ENCODE measurements around the gene SDHB.

SDHB gene

GRCh38 chr1:16986560-16986959 is 67.3 kb downstream of the SDHB start:
- no peaks in the 10 kb centered on the region for H3K9me3 Mint-ChIP-seq
- peaks cover 8 to 15% of the 10 kb centered on the region in 2 donors for H3K27me3 Mint-ChIP-seq
- peaks cover 19 to 37% of the 10 kb centered on the region in 2 donors for H3K36me3 Mint-ChIP-seq
- H3K27ac Mint-ChIP-seq: no peak overlapping the region
- peaks cover 0 to under 1% of the 10 kb centered on the region in 2 donors for H3K4me1 Mint-ChIP-seq
- DNase-seq (no peak), ATAC-seq (replicated peaks) (no peak)
- H3K4me3 Mint-ChIP-seq: no peak overlapping the region

- H3K36me3 Mint-ChIP-seq: peaks cover 18 to 37% of the 10 kb centered on the region in 2 donors
- no peak overlapping the region for H3K27ac Mint-ChIP-seq
- ATAC-seq (replicated peaks) (no peak), DNase-seq (no peak)
- peaks cover 3 to 5% of the 10 kb centered on the region in 2 donors for H3K4me1 Mint-ChIP-seq
- H3K9me3 Mint-ChIP-seq: no peaks in the 10 kb centered on the region
- H3K4me3 Mint-ChIP-seq: no peak overlapping the region
- H3K27me3 Mint-ChIP-seq: peaks cover 12 to 19% of the 10 kb centered on the region in 2 donors
Measured at GRCh38 chr1:16986113-16986512, 67.7 kb downstream of the SDHB start.

DNA sequence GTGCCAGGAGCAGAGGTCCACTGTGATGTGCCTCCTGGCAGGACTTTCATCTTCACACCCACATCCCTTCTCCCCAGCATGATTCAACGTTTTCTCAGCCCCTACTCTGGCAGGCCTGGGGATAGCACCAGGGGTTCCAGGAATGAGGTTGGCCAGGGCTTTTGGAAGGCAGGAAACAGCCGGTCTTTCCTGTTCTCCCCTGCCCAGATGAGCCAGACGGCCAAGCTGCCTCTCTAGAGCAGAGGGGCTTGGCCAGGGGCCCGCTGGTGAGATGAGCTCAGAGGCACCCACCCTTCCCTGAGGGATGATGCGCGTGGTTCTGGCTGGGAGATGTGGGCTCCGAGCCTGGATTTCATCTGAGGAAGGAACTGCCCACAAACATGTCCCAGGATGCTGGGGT is 69.1 kb downstream of the SDHB start:
- peaks cover 14 to 33% of the 10 kb centered on the region in 2 donors for H3K36me3 Mint-ChIP-seq
- ATAC-seq (replicated peaks) (no peak), DNase-seq (no peak)
- H3K27ac Mint-ChIP-seq: no peak overlapping the region
- no peak overlapping the region for H3K4me3 Mint-ChIP-seq
- H3K27me3 Mint-ChIP-seq: peaks cover 25 to 26% of the 10 kb centered on the region in 2 donors
- H3K9me3 Mint-ChIP-seq: no peaks in the 10 kb centered on the region
- peaks cover 8 to 15% of the 10 kb centered on the region in 2 donors for H3K4me1 Mint-ChIP-seq

GRCh38 chr1:16983649-16984048 is 70.2 kb downstream of the SDHB start:
- ATAC-seq (replicated peaks) (no peak), DNase-seq (no peak)
- Mint-ChIP-seq H3K4me3 (no peak overlapping the region), H3K27ac (no peak overlapping the region), H3K9me3 (no peaks in the 10 kb centered on the region), H3K36me3 (peaks cover 9 to 27% of the 10 kb centered on the region in 2 donors), H3K4me1 (peaks cover 8 to 19% of the 10 kb centered on the region in 2 donors), H3K27me3 (peaks cover 30 to 35% of the 10 kb centered on the region in 2 donors)

DNA sequence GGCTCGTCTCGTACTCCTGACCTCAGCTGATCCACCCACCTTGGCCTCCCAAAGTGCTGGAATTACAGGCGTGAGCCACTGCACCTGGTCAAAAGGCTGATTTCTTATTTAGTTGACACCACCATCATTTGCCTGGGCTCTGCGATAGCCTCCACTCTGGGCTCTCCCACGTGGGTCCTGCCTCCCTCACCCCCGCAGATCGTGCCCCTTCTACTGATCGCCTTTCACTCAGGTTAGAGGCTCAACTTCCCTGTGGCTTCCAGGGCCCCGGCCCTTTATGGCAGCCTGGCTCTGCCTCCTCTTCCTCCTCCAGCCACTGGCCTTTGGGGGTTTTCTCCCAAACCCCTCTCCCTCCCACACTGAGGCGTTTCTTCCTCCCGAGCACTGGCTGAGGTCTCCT is 70.9 kb downstream of the SDHB start:
- ATAC-seq (replicated peaks): no peak
- H3K9me3 Mint-ChIP-seq: no peaks in the 10 kb centered on the region
- DNase-seq: no peak
- H3K27me3 Mint-ChIP-seq: peaks cover 30 to 35% of the 10 kb centered on the region in 2 donors
- peaks cover 9 to 24% of the 10 kb centered on the region in 2 donors for H3K36me3 Mint-ChIP-seq
- H3K4me1 Mint-ChIP-seq: peaks cover 8 to 19% of the 10 kb centered on the region in 2 donors
- no peak overlapping the region for H3K4me3 Mint-ChIP-seq
- H3K27ac Mint-ChIP-seq: no peak overlapping the region

DNA sequence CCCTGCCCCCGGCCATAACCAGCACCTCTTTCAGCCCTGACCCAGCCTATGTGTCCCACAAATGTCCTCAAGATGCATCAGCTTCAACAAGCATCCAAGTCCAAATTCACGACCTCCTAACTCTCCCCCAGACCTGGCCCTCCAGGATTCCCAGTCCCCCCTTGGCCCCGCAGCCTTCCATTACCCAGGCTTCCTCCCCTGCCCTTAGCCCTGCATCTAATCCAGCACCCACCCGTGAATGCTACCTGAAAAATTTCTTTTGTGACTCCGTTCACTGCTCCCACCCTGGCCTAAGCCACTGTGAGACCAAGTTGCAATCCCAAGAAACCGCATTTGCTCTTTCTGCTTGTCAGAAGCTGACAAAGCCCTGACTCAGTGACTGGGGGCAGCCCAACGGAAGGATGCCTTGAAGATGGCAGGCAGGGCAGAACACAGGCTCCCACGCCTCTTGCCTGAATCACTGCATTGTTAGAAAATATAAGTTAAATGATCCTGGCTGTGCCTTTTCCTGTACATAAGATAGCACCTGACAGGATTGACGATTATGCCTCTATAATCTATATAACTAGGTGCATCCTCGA is 72.5 kb downstream of the SDHB start:
- Mint-ChIP-seq H3K9me3 (no peaks in the 10 kb centered on the region), H3K27me3 (peaks cover 30 to 35% of the 10 kb centered on the region in 2 donors), H3K36me3 (peaks cover 7 to 10% of the 10 kb centered on the region in 2 donors), H3K4me3 (peak overlapping the region; percentile 55 to 69), H3K4me1 (peaks cover 8 to 19% of the 10 kb centered on the region in 2 donors), H3K27ac (peak overlapping the region; percentile 32)
- DNase-seq (no peak), ATAC-seq (replicated peaks) (no peak)

DNA sequence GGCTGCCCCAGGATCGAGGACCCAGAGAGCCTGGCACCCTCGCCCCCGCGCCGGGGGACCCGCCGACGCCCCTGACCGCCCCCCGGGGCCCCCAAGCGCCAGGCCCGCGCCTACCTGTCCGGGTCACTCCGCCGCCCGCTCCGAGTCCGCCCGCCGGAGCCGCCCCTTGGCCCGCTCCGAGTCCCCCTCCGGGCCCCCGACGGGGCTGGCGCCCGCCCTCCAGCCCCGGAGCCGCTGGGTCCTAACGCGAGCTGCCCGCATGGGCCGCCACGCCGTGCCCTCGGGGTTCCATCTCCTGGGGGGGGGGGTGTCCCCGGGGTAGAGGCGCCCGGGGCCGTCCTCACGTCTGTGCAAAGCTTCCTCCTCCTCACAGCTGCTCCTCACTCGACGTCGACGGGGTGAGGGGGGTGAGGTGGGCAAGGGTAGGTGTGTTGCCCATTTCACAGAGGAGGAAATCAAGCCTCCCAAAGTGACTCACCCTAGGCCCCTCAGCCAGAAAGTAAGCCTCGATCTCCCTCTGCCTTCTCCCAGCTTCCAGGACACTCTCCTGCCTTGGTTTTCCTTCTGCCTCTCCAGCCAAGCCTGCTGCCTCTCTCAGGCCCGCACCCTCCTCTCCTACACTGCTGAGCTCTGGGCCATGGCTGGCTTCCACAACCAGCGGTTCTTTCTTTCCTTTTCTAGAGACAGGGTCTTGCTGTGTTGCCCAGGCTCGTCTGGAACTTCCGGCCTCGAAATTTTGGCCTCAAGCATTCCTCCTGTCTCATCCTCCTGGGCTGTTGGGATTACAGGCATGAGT is 73.2 kb downstream of the SDHB start, which contains the start of gene MFAP2:
TSS of gene MFAP2 (minus strand) at position 148 of the 796 bp plus-strand sequence. CDS start 2,347 bp downstream, outside the sequence.
- Mint-ChIP-seq H3K27me3 (peaks cover 30 to 35% of the 10 kb centered on the region in 2 donors), H3K36me3 (peaks cover 3 to 7% of the 10 kb centered on the region in 2 donors), H3K4me1 (peaks cover 8 to 19% of the 10 kb centered on the region in 2 donors), H3K27ac (peak within 1 kb of the TSS; percentile 32), H3K4me3 (peak within 1 kb of the TSS; percentile 61 to 69), H3K9me3 (no peaks in the 10 kb centered on the region)
- DNase-seq (no peak), ATAC-seq (replicated peaks) (peak in 1 of 2 donors; percentile 51)

DNA sequence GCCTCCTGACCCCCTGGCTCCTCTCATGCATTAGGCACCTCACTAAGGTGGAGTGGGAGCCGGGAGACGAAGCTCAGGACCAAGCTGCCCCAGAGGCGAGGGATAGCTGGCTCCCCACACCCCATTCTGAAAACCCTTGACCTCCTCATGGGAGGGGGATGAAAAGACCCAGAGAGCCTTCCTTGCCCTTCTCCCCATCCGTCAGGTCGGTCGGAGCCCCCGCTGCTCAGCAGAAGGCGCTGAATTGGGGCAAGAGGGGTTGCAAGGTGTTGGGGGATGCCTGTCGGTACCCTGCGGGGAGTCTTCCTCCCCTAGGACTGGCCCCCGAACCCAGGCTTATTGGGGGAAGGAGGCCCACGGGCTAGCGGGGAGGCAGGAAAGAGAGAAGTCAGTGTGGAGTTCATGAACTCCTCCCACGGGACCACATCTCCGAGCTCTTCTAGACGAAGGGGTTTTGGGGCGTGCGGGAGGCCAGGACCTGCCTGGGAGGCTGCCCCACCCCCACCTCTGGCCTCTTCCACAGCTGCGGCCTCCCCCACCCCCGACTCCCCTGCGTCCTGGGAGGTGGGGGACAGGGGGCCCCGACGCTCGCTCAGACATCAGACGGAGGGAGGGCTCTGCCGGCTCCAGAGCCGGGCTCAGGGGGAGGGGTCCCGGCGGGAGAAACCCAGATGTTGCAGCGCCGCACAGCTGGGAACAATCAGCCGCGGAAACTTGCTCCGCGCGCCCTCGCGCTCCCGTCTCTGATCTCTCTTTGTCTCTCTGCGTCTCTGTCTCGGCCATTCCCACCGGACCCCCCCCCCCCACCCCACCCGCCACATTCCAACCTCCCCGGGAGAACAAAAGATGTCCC is 74.1 kb downstream of the SDHB start:
- H3K4me3 Mint-ChIP-seq: peak overlapping the region; percentile 50 to 61
- no peaks in the 10 kb centered on the region for H3K36me3 Mint-ChIP-seq
- H3K27ac Mint-ChIP-seq: no peak overlapping the region
- peaks cover 8 to 19% of the 10 kb centered on the region in 2 donors for H3K4me1 Mint-ChIP-seq
- no peaks in the 10 kb centered on the region for H3K9me3 Mint-ChIP-seq
- ATAC-seq (replicated peaks) (peak; percentile 6 to 26), DNase-seq (no peak)
- H3K27me3 Mint-ChIP-seq: peaks cover 30 to 35% of the 10 kb centered on the region in 2 donors

DNA sequence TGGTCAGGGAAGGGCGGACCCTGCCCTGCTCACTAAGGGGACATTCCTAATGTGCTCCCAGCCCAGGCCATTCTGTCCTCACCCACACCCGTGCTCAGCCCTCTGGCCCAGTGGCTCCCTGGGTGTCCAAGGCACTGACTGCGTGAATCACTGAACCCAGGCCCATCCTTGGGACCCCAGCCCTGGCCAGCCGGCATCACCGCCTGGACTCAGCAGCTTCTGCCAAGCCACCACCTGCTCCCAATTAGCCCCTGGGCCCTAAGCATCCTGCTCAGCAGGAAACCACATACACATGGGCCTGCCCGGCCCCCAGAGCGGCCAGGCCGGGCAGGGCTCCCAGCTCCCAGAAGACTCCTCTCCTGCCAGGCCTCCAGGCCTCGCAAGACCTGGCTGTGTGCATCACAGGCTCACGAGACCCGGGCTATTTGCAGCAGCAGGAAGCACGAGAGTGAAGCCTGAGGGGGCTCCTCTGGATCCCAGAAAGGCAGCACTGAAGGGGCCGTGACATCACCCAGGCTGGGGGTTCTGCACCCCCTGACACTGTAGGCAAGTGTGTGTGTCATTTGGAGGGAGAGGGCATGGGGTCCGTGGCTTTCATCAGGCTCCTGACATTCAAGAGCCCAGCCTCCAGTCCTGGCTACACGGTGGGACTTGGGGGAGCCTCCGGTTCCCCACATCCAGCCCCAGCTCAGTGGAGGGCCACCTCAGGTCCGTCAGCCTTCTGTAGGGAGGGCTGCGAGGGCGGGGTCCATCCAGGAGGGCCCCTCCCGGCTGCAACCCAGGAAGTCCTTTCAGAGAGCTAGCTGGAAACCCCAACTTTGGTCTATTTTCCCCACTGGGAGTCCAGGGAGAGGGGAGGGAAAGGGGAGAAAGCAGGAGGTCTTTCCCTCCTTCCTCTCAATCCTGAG is 75.0 kb downstream of the SDHB start:
- Mint-ChIP-seq H3K4me1 (peaks cover 8 to 19% of the 10 kb centered on the region in 2 donors), H3K9me3 (no peaks in the 10 kb centered on the region), H3K4me3 (no peak overlapping the region), H3K36me3 (no peaks in the 10 kb centered on the region), H3K27ac (no peak overlapping the region), H3K27me3 (peaks cover 30 to 35% of the 10 kb centered on the region in 2 donors)
- ATAC-seq (replicated peaks): no peak
- DNase-seq: no peak

- Mint-ChIP-seq H3K36me3 (no peaks in the 10 kb centered on the region), H3K27ac (no peak overlapping the region), H3K27me3 (peaks cover 26 to 31% of the 10 kb centered on the region in 2 donors), H3K4me3 (no peak overlapping the region), H3K4me1 (peaks cover 8 to 19% of the 10 kb centered on the region in 2 donors), H3K9me3 (no peaks in the 10 kb centered on the region)
- no peak for ATAC-seq (replicated peaks)
- DNase-seq: no peak
Measured at GRCh38 chr1:16978139-16978538, 75.7 kb downstream of the SDHB start.

GRCh38 chr1:16977377-16977776 is 76.5 kb downstream of the SDHB start:
- H3K4me1 Mint-ChIP-seq: peaks cover 8 to 19% of the 10 kb centered on the region in 2 donors
- H3K27ac Mint-ChIP-seq: no peak overlapping the region
- no peaks in the 10 kb centered on the region for H3K36me3 Mint-ChIP-seq
- H3K9me3 Mint-ChIP-seq: no peaks in the 10 kb centered on the region
- ATAC-seq (replicated peaks) (no peak), DNase-seq (no peak)
- H3K4me3 Mint-ChIP-seq: no peak overlapping the region
- peaks cover 21 to 27% of the 10 kb centered on the region in 2 donors for H3K27me3 Mint-ChIP-seq

- Mint-ChIP-seq H3K9me3 (no peaks in the 10 kb centered on the region), H3K4me3 (no peak overlapping the region), H3K27me3 (peaks cover 19 to 27% of the 10 kb centered on the region in 2 donors), H3K36me3 (no peaks in the 10 kb centered on the region), H3K4me1 (peaks cover 8 to 19% of the 10 kb centered on the region in 2 donors), H3K27ac (no peak overlapping the region)
- ATAC-seq (replicated peaks): no peak
- DNase-seq: no peak
Measured at GRCh38 chr1:16976966-16977365, 76.9 kb downstream of the SDHB start.

- Mint-ChIP-seq H3K4me1 (peaks cover 3 to 11% of the 10 kb centered on the region in 2 donors), H3K27ac (no peak overlapping the region), H3K4me3 (no peak overlapping the region), H3K27me3 (peaks cover 8 to 19% of the 10 kb centered on the region in 2 donors), H3K9me3 (no peaks in the 10 kb centered on the region), H3K36me3 (peaks cover 1 to 2% of the 10 kb centered on the region in 2 donors)
- DNase-seq: no peak
- no peak for ATAC-seq (replicated peaks)
Measured at GRCh38 chr1:16975838-16976237, 78.0 kb downstream of the SDHB start.

Data from stimulated activated naive B cell treated with anti-CD40 and anti-IgM and Interleukin-4, amounts not matched to agents 10 μg/mL and 1 μg/mL and 100 μg/mL, for 72 hours (primary cell).